ENCODE results near the gene ALKBH1.

ALKBH1 gene

DNA sequence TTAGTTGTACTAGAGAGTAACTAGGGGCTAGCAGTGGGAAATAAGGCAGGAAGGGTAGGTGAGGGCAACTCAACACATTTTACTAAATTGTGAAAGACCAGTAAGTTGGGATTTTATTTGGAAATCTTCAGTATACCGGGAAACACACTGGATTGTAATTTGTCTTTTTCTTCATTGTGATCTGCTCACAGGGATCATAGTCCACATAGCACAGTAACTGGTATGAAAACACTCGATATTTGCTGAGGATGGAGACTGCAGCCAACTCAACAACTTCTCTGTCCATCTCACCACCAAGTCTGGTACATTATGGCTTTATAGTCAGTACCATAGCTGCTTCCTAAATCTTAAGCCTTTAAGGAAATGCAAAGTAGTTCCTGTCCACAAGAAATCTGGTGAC lies 2.5 kb upstream of the ALKBH1 start:
- Histone ChIP-seq H3K27ac (no peak overlapping the region), H3K36me3 (ENCODE audit: insufficient read depth) (no peaks in the 10 kb centered on the region), H2AFZ (ENCODE audit: low read depth) (no peak overlapping the region), H4K20me1 (ENCODE audit: insufficient read depth) (no peaks in the 10 kb centered on the region), H3K27me3 (ENCODE audit: insufficient read depth, low read depth) (no peaks in the 10 kb centered on the region), H3K4me2 (peak overlapping the region; percentile 91; the same call in 1 of the 2 replicates), H3K4me3 (IDR thresholded peaks at IDR 0.05; ENCODE audit: insufficient read depth, low read depth, low read length) (no peak overlapping the region), H3K79me2 (ENCODE audit: insufficient read depth, low read depth) (peaks cover 53% of the 10 kb centered on the region), H3K4me1 (ENCODE audit: low read depth, poor library complexity, severe bottlenecking) (peaks cover 24% of the 10 kb centered on the region), H3K9ac (no peak overlapping the region)
- TF ChIP-seq, protein P1, sequence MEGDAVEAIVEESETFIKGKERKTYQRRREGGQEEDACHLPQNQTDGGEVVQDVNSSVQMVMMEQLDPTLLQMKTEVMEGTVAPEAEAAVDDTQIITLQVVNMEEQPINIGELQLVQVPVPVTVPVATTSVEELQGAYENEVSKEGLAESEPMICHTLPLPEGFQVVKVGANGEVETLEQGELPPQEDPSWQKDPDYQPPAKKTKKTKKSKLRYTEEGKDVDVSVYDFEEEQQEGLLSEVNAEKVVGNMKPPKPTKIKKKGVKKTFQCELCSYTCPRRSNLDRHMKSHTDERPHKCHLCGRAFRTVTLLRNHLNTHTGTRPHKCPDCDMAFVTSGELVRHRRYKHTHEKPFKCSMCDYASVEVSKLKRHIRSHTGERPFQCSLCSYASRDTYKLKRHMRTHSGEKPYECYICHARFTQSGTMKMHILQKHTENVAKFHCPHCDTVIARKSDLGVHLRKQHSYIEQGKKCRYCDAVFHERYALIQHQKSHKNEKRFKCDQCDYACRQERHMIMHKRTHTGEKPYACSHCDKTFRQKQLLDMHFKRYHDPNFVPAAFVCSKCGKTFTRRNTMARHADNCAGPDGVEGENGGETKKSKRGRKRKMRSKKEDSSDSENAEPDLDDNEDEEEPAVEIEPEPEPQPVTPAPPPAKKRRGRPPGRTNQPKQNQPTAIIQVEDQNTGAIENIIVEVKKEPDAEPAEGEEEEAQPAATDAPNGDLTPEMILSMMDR (conservative IDR thresholded peaks at IDR 0.05; ENCODE audit: low read depth, low read length) = no peak

DNA sequence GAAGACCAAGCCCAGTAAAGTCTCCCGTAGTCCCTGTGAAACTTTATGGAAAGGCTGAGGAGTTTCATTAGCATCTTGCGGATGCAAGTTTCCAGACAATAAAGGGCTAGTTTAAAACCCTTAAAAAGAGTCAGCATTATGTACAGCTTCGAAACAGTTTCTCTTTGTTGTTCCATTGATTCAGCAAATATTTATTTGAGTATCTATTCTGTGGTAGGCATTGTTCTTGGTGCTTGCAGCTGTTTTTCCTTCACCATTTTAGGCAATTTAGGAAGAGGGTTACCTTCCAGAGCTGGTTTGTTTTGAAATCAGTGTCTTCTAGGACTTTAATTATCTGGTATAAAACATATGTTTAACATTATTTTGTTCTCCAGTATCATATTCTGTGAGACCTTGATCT lies 1.6 kb upstream of the ALKBH1 start:
- Histone ChIP-seq H2AFZ (ENCODE audit: low read depth) (no peak overlapping the region), H3K4me3 (IDR thresholded peaks at IDR 0.05; ENCODE audit: insufficient read depth, low read depth, low read length) (no peak overlapping the region), H4K20me1 (ENCODE audit: insufficient read depth) (no peaks in the 10 kb centered on the region), H3K4me1 (ENCODE audit: low read depth, poor library complexity, severe bottlenecking) (peaks cover 24% of the 10 kb centered on the region), H3K27me3 (ENCODE audit: insufficient read depth, low read depth) (no peaks in the 10 kb centered on the region), H3K4me2 (peak overlapping the region; percentile 91), H3K9ac (peak overlapping the region; percentile 87; the same call in 1 of the 2 replicates), H3K79me2 (ENCODE audit: insufficient read depth, low read depth) (peaks cover 53% of the 10 kb centered on the region), H3K36me3 (ENCODE audit: insufficient read depth) (no peaks in the 10 kb centered on the region), H3K27ac (peak overlapping the region; percentile 66; the same call in 1 of the 2 replicates)
- TF ChIP-seq, protein P1 (conservative IDR thresholded peaks at IDR 0.05; ENCODE audit: low read depth, low read length) = no peak

DNA sequence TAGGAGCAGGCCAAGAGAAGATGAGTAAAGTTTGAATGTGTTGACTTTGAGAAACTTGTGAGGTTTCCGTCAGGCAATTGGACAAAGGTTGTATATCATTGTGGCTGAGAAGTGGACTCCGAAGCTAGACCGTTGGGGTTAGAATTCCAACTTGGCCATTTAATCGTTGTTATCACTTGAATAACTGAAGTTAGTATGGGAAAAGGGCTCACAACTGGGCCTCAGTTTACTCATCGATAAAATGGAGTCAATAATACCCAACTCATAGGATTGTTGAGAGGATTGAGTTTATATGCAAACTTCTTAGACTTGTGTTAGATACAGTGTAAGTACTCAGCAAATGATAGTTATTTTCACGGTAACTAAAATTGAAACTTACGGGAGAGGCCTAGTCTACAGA lies 926 bp upstream of the ALKBH1 start:
- Histone ChIP-seq H3K4me1 (ENCODE audit: low read depth, poor library complexity, severe bottlenecking) (peaks cover 24% of the 10 kb centered on the region), H3K79me2 (ENCODE audit: insufficient read depth, low read depth) (peaks cover 52% of the 10 kb centered on the region), H4K20me1 (ENCODE audit: insufficient read depth) (no peaks in the 10 kb centered on the region), H3K27me3 (ENCODE audit: insufficient read depth, low read depth) (no peaks in the 10 kb centered on the region), H3K4me3 (IDR thresholded peaks at IDR 0.05; ENCODE audit: insufficient read depth, low read depth, low read length) (no peak overlapping the region), H2AFZ (ENCODE audit: low read depth) (peak overlapping the region; percentile 39; the same call in 1 of the 2 replicates), H3K4me2 (peak overlapping the region; percentile 91), H3K36me3 (ENCODE audit: insufficient read depth) (no peaks in the 10 kb centered on the region), H3K27ac (peak overlapping the region; percentile 66), H3K9ac (peak overlapping the region; percentile 87)
- TF ChIP-seq, protein P1 (conservative IDR thresholded peaks at IDR 0.05; ENCODE audit: low read depth, low read length) = no peak

DNA sequence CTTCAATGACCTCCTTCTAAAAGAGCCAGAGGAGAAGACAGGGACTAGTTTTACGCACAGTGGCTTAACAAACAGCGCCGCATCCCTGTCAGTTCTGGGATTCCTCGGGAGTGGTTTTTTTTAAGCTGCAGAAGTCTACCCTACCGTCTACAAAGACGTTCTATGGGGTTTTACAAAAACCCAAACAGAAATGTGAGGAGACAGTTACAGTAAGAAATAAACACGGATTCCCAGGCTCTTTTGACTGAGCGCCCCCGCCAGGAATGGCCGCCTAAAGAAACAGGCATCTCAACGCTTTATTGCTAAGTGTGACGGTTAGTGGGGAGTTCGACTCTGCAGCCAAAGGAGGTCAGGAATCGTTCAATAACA lies 484 bp downstream of the ALKBH1 start:
- Histone ChIP-seq H4K20me1 (ENCODE audit: insufficient read depth) (no peaks in the 10 kb centered on the region), H3K27me3 (ENCODE audit: insufficient read depth, low read depth) (no peaks in the 10 kb centered on the region), H3K36me3 (ENCODE audit: insufficient read depth) (no peaks in the 10 kb centered on the region; the same call in 1 of the 2 replicates), H3K79me2 (ENCODE audit: insufficient read depth, low read depth) (peaks cover 47% of the 10 kb centered on the region), H3K4me3 (IDR thresholded peaks at IDR 0.05; ENCODE audit: insufficient read depth, low read depth, low read length) (no peak overlapping the region), H3K9ac (peak overlapping the region; percentile 87), H3K4me1 (ENCODE audit: low read depth, poor library complexity, severe bottlenecking) (peaks cover 24% of the 10 kb centered on the region), H3K27ac (peak overlapping the region; percentile 66; the same call in 1 of the 2 replicates), H3K4me2 (peak overlapping the region; percentile 91), H2AFZ (ENCODE audit: low read depth) (peak overlapping the region; percentile 39)
- TF ChIP-seq, protein P1 (conservative IDR thresholded peaks at IDR 0.05; ENCODE audit: low read depth, low read length) = no peak

Data from KMS-11 (cell line).